HUES6 (cell line): ENCODE data around the gene STRADB.
"Not testable (repeated sequence)": the region's sequence is repeated elsewhere in the genome, so short reads cannot be mapped to it uniquely, and the experiment has no call there.

Source experiments
- H3K27ac ChIP-seq: 2 replicates; pipeline ENCODE4 v1.7.0; 2013; ENCODE audit warnings: low read depth, mild to moderate bottlenecking, low read length, inconsistent platforms
- H3K27me3 ChIP-seq: 2 replicates; pipeline ENCODE4 v1.6.1; 2013; ENCODE audit warnings: low read length; ENCODE audit not compliant: control insufficient read depth, insufficient read depth
- H3K36me3 ChIP-seq: 2 replicates; pipeline ENCODE4 v1.6.1; 2013; ENCODE audit warnings: low read length; ENCODE audit not compliant: control insufficient read depth, insufficient read depth
- H3K4me1 ChIP-seq: 2 replicates; pipeline ENCODE4 v1.6.1; 2013; ENCODE audit warnings: low read length; ENCODE audit not compliant: control insufficient read depth, insufficient read depth
- H3K4me3 ChIP-seq: 2 replicates; pipeline ENCODE4 v1.5.1; 2013; ENCODE audit warnings: low read depth, low read length
- H3K9ac ChIP-seq: one replicate; pipeline ENCODE4 v1.6.1; 2013; ENCODE audit warnings: mild to moderate bottlenecking, low read length
- H3K9me3 ChIP-seq: 2 replicates; pipeline ENCODE4 v1.6.1; 2013; ENCODE audit warnings: low read depth, low read length; ENCODE audit not compliant: control insufficient read depth, insufficient read depth

Gene STRADB

DNA sequence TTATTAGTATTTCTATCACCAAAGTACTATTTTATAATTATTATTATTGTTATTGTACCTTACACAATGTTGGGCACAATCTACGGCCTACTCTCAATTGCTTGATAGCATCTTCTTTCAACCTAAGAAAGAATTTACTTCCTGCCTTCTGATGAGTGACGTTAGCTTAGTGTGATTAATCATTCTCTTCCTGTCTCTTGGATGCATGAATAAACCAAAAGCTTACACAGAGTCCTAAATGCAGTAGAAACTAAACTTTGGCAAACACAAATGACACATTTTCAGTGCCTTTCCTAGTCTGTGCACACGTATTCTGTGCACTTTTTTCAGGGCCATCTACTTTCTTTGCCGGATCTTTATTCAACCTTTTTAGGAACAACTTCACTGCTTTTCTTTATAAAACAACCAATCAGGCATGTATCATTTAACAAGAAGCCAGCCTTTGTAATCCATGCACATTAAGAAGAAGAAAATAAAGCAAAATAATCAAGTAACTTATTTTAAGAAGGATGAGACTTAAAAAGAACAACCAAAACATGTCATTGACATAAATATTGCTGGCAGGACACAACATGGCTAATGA, 19.4 kb upstream of the STRADB start:
- Histone ChIP-seq H3K4me3 (no peak overlapping the region), H3K9ac (no peak overlapping the region), H3K27ac (no peak overlapping the region), H3K9me3 (peaks cover 17% of the 10 kb centered on the region), H3K4me1 (no peaks in the 10 kb centered on the region), H3K36me3 (0 out of 2 replicates have a peak, but pooled peaks cover 3% of the 10 kb centered on the region), H3K27me3 (no peaks in the 10 kb centered on the region)

DNA sequence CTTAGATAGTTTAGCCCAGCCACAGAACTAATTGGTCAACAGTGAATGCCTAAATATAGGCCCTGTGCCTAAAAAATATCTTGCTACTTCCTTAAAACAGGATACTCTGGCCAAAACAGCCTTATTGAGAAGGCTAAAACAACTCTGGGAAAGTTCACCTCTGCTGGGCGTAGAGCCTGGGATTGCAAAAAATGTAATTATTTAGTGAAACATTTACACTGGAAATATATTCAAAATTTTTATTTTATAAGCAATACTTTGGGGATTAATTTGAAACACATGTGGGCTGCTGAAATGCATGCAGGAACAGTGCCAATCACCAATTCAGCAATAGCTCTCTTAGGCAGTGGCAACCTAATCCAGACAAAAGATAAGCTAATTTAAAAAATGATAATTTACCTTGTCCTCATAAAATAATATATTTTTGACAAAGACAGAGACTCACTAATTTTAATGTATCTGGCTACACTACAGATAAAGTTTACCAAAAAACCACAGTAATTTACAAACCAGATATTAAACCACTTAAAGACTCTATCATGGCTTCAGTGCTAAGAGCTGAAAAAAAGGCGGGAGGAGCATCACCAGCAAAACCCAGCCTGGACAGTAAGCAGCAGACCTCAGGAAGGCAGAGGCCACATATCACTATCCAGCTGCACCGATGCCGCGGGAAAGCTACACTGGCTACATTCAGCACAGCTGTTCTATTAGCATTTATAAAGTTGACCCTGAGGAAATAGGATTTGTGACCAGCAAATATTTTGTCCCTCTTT, 18.7 kb upstream of the STRADB start:
- Histone ChIP-seq H3K27ac (no peak overlapping the region), H3K4me1 (no peaks in the 10 kb centered on the region), H3K9me3 (peaks cover 17% of the 10 kb centered on the region), H3K4me3 (no peak overlapping the region), H3K36me3 (0 out of 2 replicates have a peak, but pooled peaks cover 3% of the 10 kb centered on the region), H3K27me3 (no peaks in the 10 kb centered on the region), H3K9ac (no peak overlapping the region)

- no peaks in the 10 kb centered on the region for H3K4me1 ChIP-seq
- no peak overlapping the region for H3K27ac ChIP-seq
- H3K9ac ChIP-seq: no peak overlapping the region
- H3K4me3 ChIP-seq: no peak overlapping the region
- peaks cover 17% of the 10 kb centered on the region for H3K9me3 ChIP-seq
- 0 out of 2 replicates have a peak, but pooled peaks cover 3% of the 10 kb centered on the region for H3K36me3 ChIP-seq
- H3K27me3 ChIP-seq: no peaks in the 10 kb centered on the region
Measured at GRCh38 chr2:201433394-201433995, 18.0 kb upstream of the STRADB start.

- Histone ChIP-seq H3K36me3 (0 out of 2 replicates have a peak, but pooled peaks cover 2% of the 10 kb centered on the region), H3K27ac (no peak overlapping the region), H3K4me3 (no peak overlapping the region), H3K9me3 (peaks cover 6% of the 10 kb centered on the region), H3K27me3 (no peaks in the 10 kb centered on the region), H3K9ac (no peak overlapping the region), H3K4me1 (0 out of 2 replicates have a peak, but pooled peaks cover 5% of the 10 kb centered on the region)
Measured at GRCh38 chr2:201436141-201436540, 15.4 kb upstream of the STRADB start.

DNA sequence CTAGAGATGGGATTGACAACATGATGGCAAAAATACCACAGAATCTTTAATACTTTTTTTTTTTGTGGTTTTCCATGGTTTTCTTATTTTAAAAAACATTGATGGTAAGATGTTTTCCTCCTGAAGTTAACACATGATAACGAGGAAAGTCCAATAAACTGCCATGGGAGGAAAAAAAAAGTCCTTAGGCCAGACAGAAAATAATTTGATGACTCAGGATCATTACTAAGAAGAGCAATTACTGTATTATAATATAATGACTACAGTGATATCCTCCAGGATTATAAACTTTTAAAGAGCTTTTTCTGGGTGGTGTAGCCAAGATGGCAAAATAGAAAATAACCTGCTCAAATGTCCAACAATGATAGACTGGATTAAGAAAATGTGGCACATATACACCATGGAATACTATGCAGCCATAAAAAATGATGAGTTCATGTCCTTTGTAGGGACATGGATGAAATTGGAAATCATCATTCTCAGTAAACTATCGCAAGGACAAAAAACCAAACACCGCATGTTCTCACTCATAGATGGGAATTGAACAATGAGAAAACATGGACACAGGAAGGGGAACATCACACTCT, 12.1 kb upstream of the STRADB start:
- H3K27me3 ChIP-seq, H3K36me3 ChIP-seq: not testable (repeated sequence)

DNA sequence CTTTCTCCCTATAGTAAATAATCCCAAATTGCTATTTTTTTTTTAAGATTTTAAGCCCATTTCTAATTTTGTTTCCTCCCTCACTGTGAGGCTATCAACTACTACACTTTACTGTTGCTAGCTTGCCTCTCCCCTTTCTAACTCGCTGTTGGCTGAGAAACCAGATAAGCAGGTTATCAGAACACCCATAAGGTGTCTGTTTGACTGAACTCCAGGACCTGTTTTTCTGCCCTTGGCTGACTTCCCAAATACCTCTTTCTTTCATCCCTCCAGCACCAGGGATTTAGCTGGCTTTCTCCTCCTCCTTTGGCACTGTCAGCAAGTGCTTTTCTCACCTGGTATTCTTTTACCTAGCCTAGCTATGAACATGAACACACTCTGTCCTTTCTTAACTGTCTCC, 11.4 kb upstream of the STRADB start:
- Histone ChIP-seq H3K9ac (no peak overlapping the region), H3K4me3 (no peak overlapping the region), H3K36me3 (no peaks in the 10 kb centered on the region), H3K27me3 (no peaks in the 10 kb centered on the region), H3K9me3 (no peaks in the 10 kb centered on the region), H3K4me1 (0 out of 2 replicates have a peak, but pooled peaks cover 5% of the 10 kb centered on the region), H3K27ac (no peak overlapping the region)

More for the DNA sequence above, 12.1 kb upstream of the STRADB start:
- not testable (repeated sequence) for H3K9ac ChIP-seq, H3K27ac ChIP-seq, H3K9me3 ChIP-seq, H3K4me3 ChIP-seq, H3K4me1 ChIP-seq

- H3K9ac ChIP-seq: no peak overlapping the region
- no peaks in the 10 kb centered on the region for H3K27me3 ChIP-seq
- no peaks in the 10 kb centered on the region for H3K9me3 ChIP-seq
- no peaks in the 10 kb centered on the region for H3K36me3 ChIP-seq
- no peak overlapping the region for H3K27ac ChIP-seq
- H3K4me1 ChIP-seq: 0 out of 2 replicates have a peak, but pooled peaks cover 5% of the 10 kb centered on the region
- H3K4me3 ChIP-seq: no peak overlapping the region
Measured at GRCh38 chr2:201441409-201441808, 10.1 kb upstream of the STRADB start.

DNA sequence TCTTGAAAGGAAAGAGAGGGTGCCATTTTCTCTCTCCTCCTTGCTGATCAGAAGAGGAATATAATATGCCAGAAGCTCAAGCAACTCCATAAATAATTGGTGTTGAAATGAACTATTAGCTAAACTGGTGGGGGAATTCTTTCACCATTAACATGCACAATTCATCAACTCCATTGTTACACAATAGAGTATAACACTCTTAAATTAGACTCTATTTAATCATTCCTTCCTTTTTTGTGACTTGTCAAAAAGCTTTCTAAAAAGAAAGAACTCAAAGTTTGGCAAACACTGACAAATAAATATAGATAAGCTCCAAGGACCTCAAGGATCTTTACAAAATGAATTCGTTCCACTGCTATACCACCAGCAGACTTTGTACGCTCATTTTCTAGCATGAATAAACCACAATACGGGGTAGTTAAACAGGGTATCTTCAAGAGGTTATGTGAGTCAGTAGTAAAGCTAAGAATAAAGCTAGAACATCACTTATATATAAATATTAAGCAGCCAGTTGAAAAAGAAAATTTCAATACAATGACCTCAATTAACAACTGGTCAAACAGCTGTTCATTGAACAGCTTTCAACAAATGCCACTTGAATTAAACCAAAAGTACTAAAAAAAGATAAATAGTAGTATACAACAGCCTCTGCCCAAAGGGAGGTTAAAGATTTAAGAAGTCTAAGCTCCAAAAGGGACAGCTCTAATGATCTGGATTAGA, 6.6 kb upstream of the STRADB start:
- no peak overlapping the region for H3K4me3 ChIP-seq
- no peak overlapping the region for H3K27ac ChIP-seq
- H3K4me1 ChIP-seq: 0 out of 2 replicates have a peak, but pooled peaks cover 5% of the 10 kb centered on the region
- H3K9me3 ChIP-seq: no peaks in the 10 kb centered on the region
- H3K36me3 ChIP-seq: no peaks in the 10 kb centered on the region
- no peak overlapping the region for H3K9ac ChIP-seq
- H3K27me3 ChIP-seq: no peaks in the 10 kb centered on the region

- H3K9ac ChIP-seq: no peak overlapping the region
- H3K27ac ChIP-seq: no peak overlapping the region
- H3K36me3 ChIP-seq: no peaks in the 10 kb centered on the region
- no peaks in the 10 kb centered on the region for H3K9me3 ChIP-seq
- H3K4me3 ChIP-seq: no peak overlapping the region
- H3K27me3 ChIP-seq: no peaks in the 10 kb centered on the region
- H3K4me1 ChIP-seq: peaks cover 3% of the 10 kb centered on the region; the same call in 1 of the 2 replicates
Measured at GRCh38 chr2:201447086-201447485, 4.5 kb upstream of the STRADB start.

- Histone ChIP-seq H3K4me1 (peaks cover 7% of the 10 kb centered on the region), H3K36me3 (no peaks in the 10 kb centered on the region), H3K27me3 (peaks cover under 1% of the 10 kb centered on the region; the same call in 1 of the 2 replicates), H3K4me3 (no peak overlapping the region), H3K9me3 (no peaks in the 10 kb centered on the region), H3K27ac (no peak overlapping the region), H3K9ac (no peak overlapping the region)
Measured at GRCh38 chr2:201448061-201448460, 3.5 kb upstream of the STRADB start.
